ENCODE data around the gene ELP4. TPM values are rescaled to one million over a fixed set of nuclear protein-coding genes. Genes with fewer than 3 reads are reported as not detected.
"Not testable (repeated sequence)": the region's sequence is repeated elsewhere in the genome, so short reads cannot be mapped to it uniquely, and the experiment has no call there.

The ELP4 gene
- total and polyA plus RNA-seq, 2 donors from 2014 or later: 20.3 to 26.2 TPM

DNA sequence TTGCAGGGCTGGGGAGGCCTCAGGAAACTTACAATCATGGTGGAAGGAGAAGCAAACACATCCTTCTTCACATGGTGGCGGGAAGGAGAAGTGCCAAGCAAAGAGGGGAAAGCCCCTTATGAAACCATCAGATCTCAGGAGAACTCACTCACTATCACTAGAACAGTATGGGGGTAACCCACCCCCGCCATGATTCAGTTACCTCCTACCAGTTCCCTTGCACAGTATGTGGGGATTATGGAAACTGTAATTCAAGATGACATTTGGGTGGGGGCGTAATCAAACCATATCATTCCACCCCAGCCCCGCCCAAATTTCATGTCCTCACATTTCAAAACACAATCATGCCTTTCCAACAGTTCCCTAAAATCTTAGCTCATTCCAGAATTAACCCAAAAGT, 16.3 kb upstream of the ELP4 start:
- FAIRE-seq: no peak

DNA sequence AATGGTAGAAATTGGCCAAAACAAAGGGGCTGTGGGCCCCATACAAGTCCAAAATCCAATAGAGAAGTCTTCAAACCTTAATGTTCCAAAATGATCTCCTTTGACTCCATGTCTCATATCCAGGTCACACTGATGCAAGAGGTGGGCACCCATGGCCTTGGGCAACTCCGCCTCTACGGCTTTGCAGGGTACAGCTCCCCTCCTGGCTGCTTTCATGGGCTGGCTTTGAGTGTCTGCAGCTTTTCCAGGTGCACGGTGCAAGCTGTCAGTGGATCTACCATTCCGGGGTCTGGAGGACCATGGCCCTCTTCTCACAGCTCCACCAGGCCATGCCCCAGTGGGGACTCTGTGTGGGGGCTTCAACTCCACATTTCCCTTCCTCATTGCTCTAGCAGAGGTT, 15.8 kb upstream of the ELP4 start:
- H3K4me1 ChIP-seq (ENCODE audit: control insufficient read depth in 2 of 3, insufficient read depth in 2 of 3, low read depth in 1 of 3, low read length in 3 of 3); DNase-seq; FAIRE-seq; intact Hi-C loops (cut with DNase I); H3K36me3 ChIP-seq (ENCODE audit: control insufficient read depth in 2 of 3, insufficient read depth in 3 of 3, low read length in 3 of 3); H3K4me3 ChIP-seq (ENCODE audit: low read length in 3 of 3); H3K27ac ChIP-seq (ENCODE audit: low read depth in 2 of 2, low read length in 2 of 2); H3K27me3 ChIP-seq (ENCODE audit: control insufficient read depth, insufficient read depth, low read length); H3K9me3 ChIP-seq (ENCODE audit: control insufficient read depth in 2 of 3, insufficient read depth in 1 of 3, low read length in 3 of 3); H3K9ac ChIP-seq (ENCODE audit: low read length in 3 of 3): not testable (repeated sequence)

More for the DNA sequence above, 16.3 kb upstream of the ELP4 start:
- H3K9ac ChIP-seq (ENCODE audit: low read length in 3 of 3): no peak overlapping the region
- intact Hi-C loops (cut with DNase I): no loop called here
- H3K4me3 ChIP-seq (ENCODE audit: low read length in 3 of 3): no peak overlapping the region
- no peak overlapping the region for H3K27ac ChIP-seq (ENCODE audit: low read depth in 2 of 2, low read length in 2 of 2)
- no peaks in the 10 kb centered on the region for H3K36me3 ChIP-seq (ENCODE audit: control insufficient read depth in 2 of 3, insufficient read depth in 3 of 3, low read length in 3 of 3)
- TF ChIP-seq, protein P1, sequence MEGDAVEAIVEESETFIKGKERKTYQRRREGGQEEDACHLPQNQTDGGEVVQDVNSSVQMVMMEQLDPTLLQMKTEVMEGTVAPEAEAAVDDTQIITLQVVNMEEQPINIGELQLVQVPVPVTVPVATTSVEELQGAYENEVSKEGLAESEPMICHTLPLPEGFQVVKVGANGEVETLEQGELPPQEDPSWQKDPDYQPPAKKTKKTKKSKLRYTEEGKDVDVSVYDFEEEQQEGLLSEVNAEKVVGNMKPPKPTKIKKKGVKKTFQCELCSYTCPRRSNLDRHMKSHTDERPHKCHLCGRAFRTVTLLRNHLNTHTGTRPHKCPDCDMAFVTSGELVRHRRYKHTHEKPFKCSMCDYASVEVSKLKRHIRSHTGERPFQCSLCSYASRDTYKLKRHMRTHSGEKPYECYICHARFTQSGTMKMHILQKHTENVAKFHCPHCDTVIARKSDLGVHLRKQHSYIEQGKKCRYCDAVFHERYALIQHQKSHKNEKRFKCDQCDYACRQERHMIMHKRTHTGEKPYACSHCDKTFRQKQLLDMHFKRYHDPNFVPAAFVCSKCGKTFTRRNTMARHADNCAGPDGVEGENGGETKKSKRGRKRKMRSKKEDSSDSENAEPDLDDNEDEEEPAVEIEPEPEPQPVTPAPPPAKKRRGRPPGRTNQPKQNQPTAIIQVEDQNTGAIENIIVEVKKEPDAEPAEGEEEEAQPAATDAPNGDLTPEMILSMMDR (IDR thresholded peaks at IDR 0.05; ENCODE audit: borderline replicate concordance, extremely low read depth, insufficient read depth): no peak
- peaks cover 0 to 7% (median 4%) of the 10 kb centered on the region in 3 donors for H3K4me1 ChIP-seq (ENCODE audit: control insufficient read depth in 2 of 3, insufficient read depth in 2 of 3, low read depth in 1 of 3, low read length in 3 of 3)
- no peaks in the 10 kb centered on the region for H3K9me3 ChIP-seq (ENCODE audit: control insufficient read depth in 2 of 3, insufficient read depth in 1 of 3, low read length in 3 of 3)
- no peak for DNase-seq
- no peaks in the 10 kb centered on the region for H3K27me3 ChIP-seq (ENCODE audit: control insufficient read depth, insufficient read depth, low read length)

DNA sequence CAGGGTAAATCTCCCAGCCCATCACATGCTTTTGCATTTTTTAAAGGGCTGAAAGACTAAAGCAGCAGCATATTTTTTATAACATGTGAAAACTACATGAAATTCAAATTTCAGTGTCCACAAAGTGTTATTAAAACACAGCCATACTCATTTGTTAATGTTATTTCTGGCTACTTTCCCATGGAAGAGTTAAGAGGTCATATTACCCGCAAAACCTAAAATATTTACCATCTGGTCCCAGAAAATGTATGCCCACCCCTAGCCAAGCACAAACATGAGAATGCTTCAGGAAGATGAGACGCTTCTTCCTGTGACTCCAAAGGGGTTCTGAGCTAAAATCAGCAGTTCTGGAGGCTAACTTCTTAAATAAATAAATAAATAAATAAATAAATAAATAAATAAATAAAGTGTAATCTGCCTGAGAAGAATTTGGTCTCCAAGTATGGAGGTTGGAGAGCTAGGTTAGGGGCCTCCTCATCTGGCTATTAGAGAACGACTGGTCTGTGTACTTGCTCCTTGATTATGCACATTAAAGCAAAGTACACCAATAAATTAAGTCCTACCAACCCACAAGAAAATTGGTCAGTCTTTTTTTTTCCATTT, 9.9 kb upstream of the ELP4 start:
- intact Hi-C loops (cut with DNase I): no loop called here
- no peaks in the 10 kb centered on the region for H3K27me3 ChIP-seq (ENCODE audit: control insufficient read depth, insufficient read depth, low read length)
- FAIRE-seq (no peak), DNase-seq (no peak)
- H3K9ac ChIP-seq (ENCODE audit: low read length in 3 of 3): no peak overlapping the region
- TF ChIP-seq, protein P1 (IDR thresholded peaks at IDR 0.05; ENCODE audit: borderline replicate concordance, extremely low read depth, insufficient read depth): no peak
- no peak overlapping the region for H3K4me3 ChIP-seq (ENCODE audit: low read length in 3 of 3)
- no peaks in the 10 kb centered on the region for H3K36me3 ChIP-seq (ENCODE audit: control insufficient read depth in 2 of 3, insufficient read depth in 3 of 3, low read length in 3 of 3)
- no peaks in the 10 kb centered on the region for H3K9me3 ChIP-seq (ENCODE audit: control insufficient read depth in 2 of 3, insufficient read depth in 1 of 3, low read length in 3 of 3)
- H3K4me1 ChIP-seq (ENCODE audit: control insufficient read depth in 2 of 3, insufficient read depth in 2 of 3, low read depth in 1 of 3, low read length in 3 of 3): no peaks in the 10 kb centered on the region
- H3K27ac ChIP-seq (ENCODE audit: low read depth in 2 of 2, low read length in 2 of 2): no peak overlapping the region

DNA sequence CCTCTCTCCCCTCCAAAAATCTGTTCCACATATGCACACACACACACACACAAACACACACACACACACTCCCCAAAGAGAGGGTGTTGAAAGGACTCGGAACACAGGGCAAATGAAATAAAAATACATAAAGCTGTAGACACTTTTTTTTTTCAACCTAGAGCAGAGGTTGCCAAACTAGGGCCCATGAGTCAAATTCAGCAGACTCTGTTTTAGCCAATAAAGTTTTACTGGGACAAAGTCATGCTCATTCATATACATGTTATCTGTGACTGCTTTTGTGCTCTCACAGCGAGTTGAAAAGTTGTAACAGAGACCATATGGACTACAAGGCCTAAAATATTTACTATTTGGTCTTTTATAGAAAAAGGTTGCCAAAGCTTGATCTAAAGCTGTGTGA, 9.0 kb upstream of the ELP4 start:
- FAIRE-seq: no peak
- intact Hi-C loops (cut with DNase I): no loop called here

More for the DNA sequence above, 9.0 kb upstream of the ELP4 start:
- H3K27me3 ChIP-seq (ENCODE audit: control insufficient read depth, insufficient read depth, low read length): no peaks in the 10 kb centered on the region
- no peaks in the 10 kb centered on the region for H3K36me3 ChIP-seq (ENCODE audit: control insufficient read depth in 2 of 3, insufficient read depth in 3 of 3, low read length in 3 of 3)
- H3K4me1 ChIP-seq (ENCODE audit: control insufficient read depth in 2 of 3, insufficient read depth in 2 of 3, low read depth in 1 of 3, low read length in 3 of 3): no peaks in the 10 kb centered on the region
- H3K9me3 ChIP-seq (ENCODE audit: control insufficient read depth in 2 of 3, insufficient read depth in 1 of 3, low read length in 3 of 3): no peaks in the 10 kb centered on the region
- H3K4me3 ChIP-seq (ENCODE audit: low read length in 3 of 3): no peak overlapping the region
- no peak overlapping the region for H3K27ac ChIP-seq (ENCODE audit: low read depth in 2 of 2, low read length in 2 of 2)
- TF ChIP-seq, protein P1 (IDR thresholded peaks at IDR 0.05; ENCODE audit: borderline replicate concordance, extremely low read depth, insufficient read depth): no peak
- no peak overlapping the region for H3K9ac ChIP-seq (ENCODE audit: low read length in 3 of 3)
- DNase-seq: peak in 1 of 5 donors; percentile 23

Data from kidney (tissue), 14 donors.